Hepatic stellate cell (primary cell): ENCODE data around the gene ADCY4.
A peak's percentile ranks its signal among the peaks of the same experiment; 100 is the strongest.

Experiments used
- DNase-seq: peaks from one replicate; pipeline ENCODE4 v3.0.0; 2011; ENCODE audit warnings: low spot score

Gene ADCY4

GRCh38 chr14:24315807-24316596 lies 18.9 kb downstream of the ADCY4 start:
- peak; percentile 38 for DNase-seq

- DNase-seq: no peak
Observed at GRCh38 chr14:24315243-24315806, 19.5 kb downstream of the ADCY4 start.

GRCh38 chr14:24314377-24315193 lies 20.3 kb downstream of the ADCY4 start:
- no peak for DNase-seq

GRCh38 chr14:24313913-24314312 lies 21.0 kb downstream of the ADCY4 start:
- no peak for DNase-seq

GRCh38 chr14:24312736-24313507 lies 21.9 kb downstream of the ADCY4 start:
- no peak for DNase-seq

GRCh38 chr14:24311837-24312615 lies 22.8 kb downstream of the ADCY4 start:
- no peak for DNase-seq

GRCh38 chr14:24310646-24311604 lies 23.9 kb downstream of the ADCY4 start, which contains the start of gene LTB4R:
LTB4R (plus strand) TSS chr14:24311502; CDS start chr14:24315652, 4,150 bp downstream.
- DNase-seq: peak; percentile 79

- no peak for DNase-seq
Observed at GRCh38 chr14:24310265-24310645, 24.6 kb downstream of the ADCY4 start.

GRCh38 chr14:24309538-24310264 lies 25.2 kb downstream of the ADCY4 start, which contains the start of gene LTB4R2:
LTB4R2 (plus strand) TSS chr14:24310140; CDS start chr14:24310665, 525 bp downstream.
- no peak for DNase-seq

GRCh38 chr14:24308342-24309124 lies 26.3 kb downstream of the ADCY4 start:
- DNase-seq: no peak

- peak; percentile 83 for DNase-seq
Observed at GRCh38 chr14:24307575-24308341, 27.1 kb downstream of the ADCY4 start, which contains the start of gene CIDEB. CIDEB (minus strand) TSS chr14:24307977; CDS start chr14:24307858, 119 bp downstream.

- no peak for DNase-seq
Observed at GRCh38 chr14:24307156-24307574, 27.7 kb downstream of the ADCY4 start.

- no peak for DNase-seq
Observed at GRCh38 chr14:24304019-24304387, 30.9 kb downstream of the ADCY4 start.

- DNase-seq: no peak
Observed at GRCh38 chr14:24300326-24300980, 34.4 kb downstream of the ADCY4 start.

- peak; percentile 95 for DNase-seq
Observed at GRCh38 chr14:24299255-24300191, 35.3 kb downstream of the ADCY4 start, which contains the start of the genes DHRS1 and NOP9. DHRS1 (minus strand) TSS chr14:24299780; CDS start chr14:24299106, 674 bp downstream. NOP9 (plus strand) TSS chr14:24299850; CDS start chr14:24299955, 105 bp downstream.

GRCh38 chr14:24298892-24299254 lies 36.0 kb downstream of the ADCY4 start:
- peak; percentile 82 for DNase-seq
